Skin epidermis (tissue), 12 donors: Measurements from ENCODE around the gene DCLK1.
"Not testable (repeated sequence)": the region's sequence is repeated elsewhere in the genome, so short reads cannot be mapped to it uniquely, and the experiment has no call there.

ENCODE experiments used
- H3K27ac ChIP-seq, 21 experiments: fragments of 200-600 bp; sonication (generic) in 11 of 21; one replicate each; pipeline ENCODE4 v1.5.0; 2020; ENCODE audit warnings: mild to moderate bottlenecking in 3 of 21, inconsistent platforms in 2 of 21, moderate library complexity in 2 of 21
- H3K4me3 ChIP-seq, 7 experiments: fragments of 200-600 bp; sonication (generic) in 2 of 7; one replicate each; pipeline ENCODE4 v1.5.0; 2020; ENCODE audit warnings: inconsistent platforms in 2 of 7, mild to moderate bottlenecking in 2 of 7, moderate library complexity in 1 of 7

Gene DCLK1

DNA sequence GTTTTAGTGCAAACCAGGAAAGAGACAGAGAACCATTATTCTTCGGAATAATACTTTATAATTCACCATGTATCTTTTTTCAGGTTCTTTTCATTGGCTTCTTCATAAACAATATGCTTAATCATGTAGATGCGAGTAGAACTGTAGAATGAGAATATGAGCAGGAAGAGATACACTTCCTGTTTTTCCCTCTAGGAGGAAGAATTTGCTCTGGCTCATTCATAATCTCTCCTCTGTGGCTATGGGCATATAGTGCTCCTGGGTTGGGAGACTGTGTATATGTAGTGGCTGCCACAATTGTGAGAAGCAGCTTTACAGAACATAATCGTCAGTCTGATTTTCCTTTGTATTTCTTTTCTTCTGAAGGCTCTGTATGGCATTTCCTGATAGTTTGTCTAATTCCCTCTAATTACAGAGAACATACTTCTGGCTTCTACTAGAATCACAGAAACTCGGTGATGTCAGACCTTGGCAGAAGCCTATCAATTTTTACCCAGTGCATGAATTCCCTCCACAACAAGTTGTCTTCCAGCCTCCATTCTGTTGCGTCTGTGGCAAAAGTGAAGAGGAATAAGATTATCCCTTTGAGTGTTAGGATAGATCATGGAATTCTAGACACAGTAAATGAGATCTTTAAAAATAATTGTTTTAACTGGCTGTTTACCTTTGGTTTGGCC lies 2.9 kb upstream of the DCLK1 start:
- no peak overlapping the region for H3K27ac ChIP-seq
- no peak overlapping the region for H3K4me3 ChIP-seq

DNA sequence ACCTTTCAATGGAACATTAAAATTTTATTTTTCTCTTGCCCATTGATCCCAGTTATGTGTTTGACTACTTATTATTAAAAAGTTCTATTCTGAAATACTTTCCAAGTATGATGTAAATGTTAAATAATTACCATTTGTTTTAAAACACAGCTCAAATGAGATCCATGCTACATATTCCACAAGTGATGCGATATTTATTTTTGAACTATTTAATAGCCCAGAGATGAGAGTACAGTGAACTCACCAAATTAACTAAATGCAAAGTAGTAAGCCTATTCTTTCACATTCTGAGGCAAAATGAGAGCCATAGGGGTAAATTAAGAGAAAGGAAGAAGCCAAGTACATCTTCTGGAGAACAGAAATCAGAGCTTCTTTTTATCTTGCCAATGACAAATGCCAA lies 1.2 kb upstream of the DCLK1 start:
- no peak overlapping the region for H3K4me3 ChIP-seq
- peak overlapping the region in 2 of 21 experiments; percentile 17 to 28 for H3K27ac ChIP-seq

DNA sequence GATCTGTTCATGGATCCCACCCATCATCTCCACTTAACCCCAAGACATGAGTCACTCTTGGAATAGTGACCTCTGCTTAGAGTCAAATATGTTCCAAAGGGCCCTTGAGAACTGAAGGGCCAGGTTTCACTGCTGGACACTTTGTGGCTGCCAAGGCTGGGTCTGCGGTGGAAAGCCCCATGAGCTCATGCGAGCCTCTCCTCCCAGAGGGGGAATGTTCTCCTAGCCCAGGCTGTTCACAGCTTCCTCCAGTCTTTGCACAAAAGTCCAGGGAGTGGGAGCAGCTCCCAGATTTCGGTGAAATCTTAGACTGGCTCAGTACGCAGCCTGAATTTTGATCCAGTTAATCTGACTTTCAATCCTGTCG lies 732 bp upstream of the DCLK1 start:
- Histone ChIP-seq H3K27ac (peak overlapping the region in 11 of 21 experiments; percentile 10 to 72 (median 42)), H3K4me3 (peak overlapping the region in 2 of 7 experiments; percentile 40 to 50)

DNA sequence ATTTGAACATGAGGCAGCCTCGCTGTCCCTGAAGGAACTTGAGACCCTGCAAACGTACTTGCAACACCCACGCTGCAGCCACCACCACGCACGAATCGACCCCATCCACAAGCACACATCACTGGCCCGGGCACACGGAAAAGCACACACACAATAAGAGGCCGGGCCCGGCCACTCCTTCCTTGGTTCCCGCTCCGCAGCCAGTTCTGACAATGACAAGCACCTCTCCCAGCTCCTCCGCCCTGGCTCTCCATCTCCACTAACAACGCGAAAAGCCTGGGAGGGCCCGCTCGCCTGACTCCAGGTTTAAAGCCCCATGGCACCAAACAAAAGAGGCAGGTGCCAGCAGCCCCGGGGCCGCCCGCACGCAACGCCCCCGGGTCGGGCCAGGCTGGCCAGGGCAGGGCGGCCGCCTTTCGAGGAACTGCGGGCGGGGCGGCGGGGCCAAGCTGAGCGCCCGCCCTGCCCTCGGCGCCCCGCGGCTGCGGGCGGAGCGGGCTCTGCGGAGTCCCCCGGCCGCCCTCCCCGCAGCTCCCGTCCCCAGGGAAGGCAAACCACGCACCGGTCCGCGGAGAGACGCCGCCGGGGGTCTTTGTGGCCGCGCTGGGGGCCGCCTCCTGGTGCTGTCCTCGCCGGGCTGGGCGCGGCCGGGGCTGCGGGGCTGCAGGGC lies 495 bp downstream of the DCLK1 start:
- peak overlapping the region; percentile 31 to 50 (median 40) for H3K4me3 ChIP-seq
- H3K27ac ChIP-seq: peak overlapping the region in 9 of 21 experiments; percentile 10 to 76 (median 54)

DNA sequence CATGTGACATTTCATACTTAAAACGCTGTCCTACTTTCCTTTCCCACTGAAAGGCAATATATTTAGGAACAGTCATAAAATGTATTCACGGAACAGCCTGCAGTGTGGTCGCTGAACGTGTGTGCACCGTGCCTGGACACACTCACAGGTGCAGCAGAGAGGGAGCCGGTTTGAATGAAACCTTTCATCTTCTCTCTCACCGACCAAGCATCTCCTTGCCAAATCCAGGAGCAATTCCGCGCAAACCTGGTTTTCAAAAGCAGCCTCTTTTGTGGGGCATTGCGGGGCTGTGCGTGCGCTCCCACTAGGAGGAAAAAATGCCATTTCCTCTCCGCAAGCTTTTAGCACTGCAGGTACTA lies 1.0 kb downstream of the DCLK1 start:
- no peak overlapping the region for H3K27ac ChIP-seq
- H3K4me3 ChIP-seq: peak overlapping the region; percentile 31 to 50 (median 40)

DNA sequence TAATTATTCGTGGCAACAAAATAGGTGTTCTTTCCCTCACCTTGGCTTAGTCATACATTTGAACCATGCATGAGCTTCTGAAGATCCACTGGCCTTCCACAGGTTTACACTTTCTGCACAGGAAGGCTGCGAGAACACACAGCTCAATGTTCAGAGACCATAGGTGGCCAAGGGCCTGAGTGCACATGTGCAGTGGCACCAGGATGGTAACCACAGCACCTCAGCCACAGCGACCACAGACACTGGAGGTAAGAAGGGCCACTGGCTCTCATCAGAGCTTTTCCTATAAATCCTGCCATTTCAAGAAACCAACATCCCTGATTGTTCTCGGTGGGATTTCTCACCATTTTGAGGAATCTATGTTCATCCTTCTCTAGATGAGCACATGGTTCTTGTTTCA lies 1.6 kb downstream of the DCLK1 start:
- H3K27ac ChIP-seq: no peak overlapping the region

DNA sequence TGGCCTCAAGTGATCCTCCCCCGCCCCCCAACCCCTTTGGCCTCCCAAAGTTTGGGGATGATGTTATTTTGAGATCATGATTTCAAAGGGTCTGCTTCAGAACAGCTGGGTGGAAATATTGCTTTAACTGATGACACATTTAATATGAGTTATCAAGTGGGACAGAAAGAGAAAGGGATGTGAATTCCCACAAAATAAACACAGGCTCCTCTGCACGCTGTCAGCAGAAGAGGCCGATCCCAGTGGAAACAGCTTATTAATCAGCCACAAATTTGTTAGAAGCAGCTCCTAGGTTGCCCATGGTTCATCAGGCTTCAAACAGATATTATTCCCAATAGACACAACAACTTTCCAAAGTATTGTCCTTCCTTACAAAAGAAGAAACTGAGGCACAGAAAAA lies 4.7 kb downstream of the DCLK1 start:
- no peak overlapping the region for H3K27ac ChIP-seq
- no peak overlapping the region for H3K4me3 ChIP-seq

More for the DNA sequence above, 1.6 kb downstream of the DCLK1 start:
- H3K4me3 ChIP-seq: peak overlapping the region in 2 of 7 experiments; percentile 46 to 50

DNA sequence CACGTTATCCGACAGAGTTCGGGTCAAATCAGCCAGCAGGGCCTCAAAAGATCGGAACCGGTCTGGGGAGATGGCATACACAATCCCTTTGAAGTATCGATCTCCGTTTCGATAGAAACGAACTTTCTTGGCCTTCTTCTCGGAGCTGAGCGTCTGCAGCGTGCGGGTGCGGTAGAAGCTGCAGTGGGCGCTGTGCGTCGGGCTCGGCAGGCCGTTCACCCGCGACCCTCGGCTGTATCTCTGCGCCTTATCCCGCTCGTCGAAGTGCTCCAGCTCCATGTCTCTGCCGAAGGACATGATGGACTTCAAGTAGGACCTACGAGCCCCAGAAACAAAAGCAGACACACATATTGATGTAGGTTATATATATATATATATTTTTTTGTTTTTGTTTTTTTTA lies 5.3 kb downstream of the DCLK1 start:
- no peak overlapping the region for H3K27ac ChIP-seq
- H3K4me3 ChIP-seq: no peak overlapping the region

DNA sequence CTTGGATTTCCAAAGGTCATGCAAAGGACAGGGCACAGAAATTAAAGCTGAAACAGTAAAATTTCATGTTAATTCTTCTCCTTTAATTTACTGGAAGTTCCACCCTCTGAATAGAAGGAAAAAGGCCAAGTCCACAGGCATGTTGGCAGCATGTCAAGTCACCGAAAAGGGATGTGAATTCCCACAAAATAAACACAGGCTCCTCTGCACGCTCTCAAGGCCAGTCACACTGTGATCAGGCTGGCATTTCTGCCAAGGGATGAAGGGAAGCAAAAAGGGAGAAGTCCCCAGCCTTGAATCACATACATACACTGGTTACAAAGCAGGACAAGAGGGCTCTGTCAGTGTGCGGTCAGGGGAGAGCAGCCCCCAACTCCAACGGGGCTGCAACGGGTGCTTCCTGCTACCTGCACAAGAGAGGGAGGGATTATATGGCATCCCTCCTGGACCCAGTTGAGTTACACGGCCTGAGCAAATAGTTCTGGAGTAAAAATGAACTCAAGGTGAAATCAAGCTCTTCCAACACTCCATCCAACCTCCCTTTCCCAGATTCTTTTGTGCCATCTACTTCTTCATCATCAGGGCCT lies 6.9 kb downstream of the DCLK1 start:
- H3K27ac ChIP-seq: no peak overlapping the region
- no peak overlapping the region for H3K4me3 ChIP-seq

DNA sequence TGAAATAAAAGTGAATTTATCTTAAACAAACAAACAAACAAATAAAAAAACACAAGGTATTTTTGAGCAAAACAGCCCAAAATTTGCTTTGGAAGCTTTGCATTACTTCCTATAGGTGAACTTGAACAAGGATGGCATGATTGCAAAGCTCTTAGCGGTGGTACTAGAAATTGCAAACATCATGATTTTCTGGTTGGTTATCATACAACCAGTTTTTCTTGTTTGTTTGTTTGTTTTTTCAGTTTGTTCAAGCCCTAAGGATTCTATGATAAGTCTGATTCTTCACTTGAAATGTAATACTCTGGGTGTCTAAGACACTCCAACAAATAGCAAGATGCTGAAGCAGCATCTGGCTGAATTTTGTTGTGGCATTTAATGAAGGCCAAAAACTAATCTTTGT lies 15.9 kb downstream of the DCLK1 start:
- H3K27ac ChIP-seq: no peak overlapping the region
- no peak overlapping the region for H3K4me3 ChIP-seq

DNA sequence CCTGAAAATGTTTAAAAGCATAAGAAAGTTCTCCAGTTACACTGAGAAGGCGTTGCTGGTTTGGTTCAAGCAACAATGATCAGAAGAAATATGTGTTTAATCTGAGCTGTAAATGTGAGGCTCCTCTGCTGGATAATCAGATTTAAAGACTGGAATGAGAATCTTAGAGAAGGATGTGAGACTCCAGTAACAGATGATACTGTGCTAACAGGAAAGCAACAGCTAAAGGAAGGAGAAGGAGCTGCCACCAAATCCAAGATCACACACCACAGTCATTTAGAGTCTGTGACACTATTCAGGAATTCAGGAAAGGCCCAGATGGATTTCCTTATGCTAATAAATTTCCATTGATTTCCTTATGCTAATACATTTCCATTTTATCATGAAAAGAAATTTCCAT lies 16.9 kb downstream of the DCLK1 start:
- Histone ChIP-seq H3K4me3 (no peak overlapping the region), H3K27ac (no peak overlapping the region)

DNA sequence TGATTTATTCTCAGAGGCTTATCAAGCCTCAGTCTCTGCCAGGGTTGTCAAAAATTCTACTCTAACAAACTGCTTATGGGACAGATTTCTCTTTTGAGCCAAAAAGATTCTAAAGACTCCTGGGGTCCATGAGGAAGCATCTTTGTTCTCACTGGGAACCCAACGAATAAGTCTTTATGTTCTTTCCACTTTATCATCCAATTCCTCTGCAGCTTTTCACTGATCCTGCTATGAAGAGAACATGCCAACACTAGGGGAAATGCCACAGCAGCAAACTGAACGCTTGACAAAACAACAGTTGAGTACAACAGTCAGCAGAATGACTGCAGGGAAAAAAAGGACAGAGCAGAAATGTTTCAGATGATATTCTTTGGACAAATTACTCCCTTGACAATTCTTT lies 22.2 kb downstream of the DCLK1 start:
- Histone ChIP-seq H3K4me3 (no peak overlapping the region), H3K27ac (no peak overlapping the region)

DNA sequence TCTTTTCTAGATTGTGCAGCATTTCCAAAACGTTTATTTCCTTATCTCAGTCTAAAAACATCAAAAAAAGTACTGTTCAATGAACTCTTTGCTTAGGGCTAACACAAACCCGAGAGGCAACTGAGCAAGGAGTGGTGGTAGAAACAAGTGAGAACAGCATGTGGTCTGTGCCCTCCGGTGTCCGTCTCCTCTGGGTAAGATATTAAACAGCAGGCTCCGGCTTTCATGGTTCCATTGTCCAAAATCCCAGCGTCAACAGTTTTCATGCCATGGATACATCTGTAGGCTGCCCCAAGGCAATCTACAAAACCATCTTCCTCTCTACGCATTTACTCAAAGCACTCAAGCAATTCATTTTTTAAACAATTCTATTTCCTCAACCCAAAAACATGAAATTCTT lies 22.8 kb downstream of the DCLK1 start:
- H3K4me3 ChIP-seq: no peak overlapping the region
- H3K27ac ChIP-seq: no peak overlapping the region

DNA sequence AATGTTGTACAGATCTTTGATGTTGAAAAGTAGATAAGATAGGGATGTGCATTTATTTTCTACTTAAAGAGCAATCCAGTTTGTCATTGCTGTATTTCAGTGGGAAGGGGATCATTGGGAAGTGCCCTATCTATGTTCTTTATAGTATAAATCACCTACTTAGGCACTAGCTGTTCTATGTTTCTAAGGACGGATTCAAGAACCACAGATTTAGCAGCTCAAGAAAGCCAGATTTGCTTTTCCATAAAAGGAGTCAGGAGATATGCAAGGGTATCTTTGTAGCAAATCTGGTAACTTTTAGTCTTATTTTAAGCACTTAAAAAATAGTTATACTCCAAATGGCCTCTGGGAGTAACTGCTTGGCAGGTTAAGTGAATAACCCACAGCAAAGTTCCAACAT lies 23.7 kb downstream of the DCLK1 start:
- H3K4me3 ChIP-seq: no peak overlapping the region
- H3K27ac ChIP-seq: no peak overlapping the region

DNA sequence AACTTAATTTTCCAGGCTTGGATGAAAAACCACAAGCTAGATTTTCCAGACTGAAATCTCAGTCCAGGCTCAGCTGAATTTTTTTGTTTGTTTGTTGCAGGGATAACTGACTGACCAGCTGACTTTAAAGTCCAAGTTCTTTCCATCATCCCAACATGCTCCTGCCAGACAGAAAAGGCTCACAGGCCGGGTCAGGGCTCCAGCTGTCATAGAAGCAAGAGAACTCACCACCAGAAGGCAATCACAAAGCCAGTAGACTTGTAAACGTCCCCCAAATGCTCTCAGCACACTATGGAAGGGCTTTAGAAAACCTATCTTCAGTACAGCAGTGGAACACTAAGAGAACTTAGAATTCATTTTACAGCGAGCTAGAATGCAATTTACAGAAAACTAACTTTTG lies 25.5 kb downstream of the DCLK1 start:
- no peak overlapping the region for H3K4me3 ChIP-seq
- no peak overlapping the region for H3K27ac ChIP-seq

DNA sequence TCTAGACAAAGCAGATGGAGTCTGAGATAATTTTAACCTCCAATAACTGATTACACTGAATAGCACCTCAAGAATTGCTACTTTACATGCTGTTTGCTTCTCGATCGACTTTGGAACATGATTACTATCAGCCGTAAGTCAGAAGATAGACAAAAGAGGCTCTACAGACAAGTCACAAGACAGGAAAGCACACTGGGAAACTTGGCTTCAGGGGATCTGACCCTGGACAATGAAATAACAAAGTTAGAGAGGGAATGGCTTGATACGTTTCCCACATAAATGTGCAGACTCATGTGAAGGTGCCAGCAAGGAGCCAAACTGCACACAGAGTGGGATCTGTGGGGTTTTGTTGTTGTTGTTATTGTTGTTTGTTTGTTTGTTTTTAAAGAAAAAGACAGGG lies 28.5 kb downstream of the DCLK1 start:
- H3K4me3 ChIP-seq: no peak overlapping the region
- H3K27ac ChIP-seq: no peak overlapping the region

DNA sequence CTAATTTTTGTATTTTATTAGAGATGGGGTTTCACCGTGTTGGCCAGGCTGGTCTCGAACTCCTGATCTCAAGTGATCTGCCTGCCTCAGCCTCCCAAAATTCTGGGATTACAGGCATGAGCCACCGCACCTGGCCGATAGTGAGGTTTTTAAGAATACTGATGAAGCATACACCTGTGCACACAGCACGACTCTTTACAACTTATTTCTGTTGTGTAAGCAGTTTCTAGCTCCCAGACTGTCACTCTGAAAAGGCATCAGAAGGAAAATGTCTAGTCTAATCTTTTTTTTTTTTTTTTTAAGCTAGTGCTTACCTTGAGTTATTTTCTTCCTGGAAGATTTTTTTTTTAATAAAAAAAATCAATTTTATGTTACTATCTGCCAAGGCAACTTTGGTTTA lies 29.3 kb downstream of the DCLK1 start:
- not testable (repeated sequence) for H3K27ac ChIP-seq

DNA sequence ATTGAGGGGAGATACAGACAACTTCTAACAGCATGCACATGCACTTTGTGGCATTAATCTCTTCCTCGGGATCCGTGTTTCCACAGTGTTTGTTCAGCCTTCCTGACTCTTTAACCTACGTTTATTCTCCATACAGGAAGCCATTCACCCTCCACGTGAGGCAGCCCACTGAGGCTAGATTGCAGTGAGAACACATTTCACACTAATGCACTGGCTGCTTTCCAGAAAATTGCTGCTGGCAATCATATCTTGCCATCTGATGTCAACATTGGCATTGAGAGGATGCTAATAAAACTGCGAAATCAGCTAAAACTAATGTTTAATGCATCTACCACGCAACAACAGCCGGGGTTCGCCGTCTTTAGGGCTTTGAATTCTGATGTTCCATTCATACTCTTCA lies 30.0 kb downstream of the DCLK1 start:
- Histone ChIP-seq H3K4me3 (no peak overlapping the region), H3K27ac (no peak overlapping the region)

More for the DNA sequence above, 29.3 kb downstream of the DCLK1 start:
- not testable (repeated sequence) for H3K4me3 ChIP-seq

DNA sequence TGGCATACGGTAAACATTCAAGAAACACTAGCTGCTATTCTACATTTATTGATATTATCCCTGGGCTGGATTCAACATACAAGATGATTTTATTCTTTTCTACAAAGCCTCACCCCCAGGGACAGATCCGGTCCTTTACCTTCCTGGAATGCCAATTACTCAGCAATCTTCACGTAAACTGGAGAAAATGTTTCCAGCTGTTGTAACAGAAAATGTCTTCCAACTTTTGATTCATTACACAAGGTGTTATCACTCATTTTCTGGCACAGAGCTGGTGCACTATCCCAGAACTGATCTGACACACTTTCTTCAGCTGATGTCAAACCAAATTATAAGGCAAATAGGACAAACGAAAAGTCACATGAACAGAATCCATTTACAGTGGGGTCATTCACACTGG lies 33.1 kb downstream of the DCLK1 start:
- Histone ChIP-seq H3K4me3 (no peak overlapping the region), H3K27ac (no peak overlapping the region)

DNA sequence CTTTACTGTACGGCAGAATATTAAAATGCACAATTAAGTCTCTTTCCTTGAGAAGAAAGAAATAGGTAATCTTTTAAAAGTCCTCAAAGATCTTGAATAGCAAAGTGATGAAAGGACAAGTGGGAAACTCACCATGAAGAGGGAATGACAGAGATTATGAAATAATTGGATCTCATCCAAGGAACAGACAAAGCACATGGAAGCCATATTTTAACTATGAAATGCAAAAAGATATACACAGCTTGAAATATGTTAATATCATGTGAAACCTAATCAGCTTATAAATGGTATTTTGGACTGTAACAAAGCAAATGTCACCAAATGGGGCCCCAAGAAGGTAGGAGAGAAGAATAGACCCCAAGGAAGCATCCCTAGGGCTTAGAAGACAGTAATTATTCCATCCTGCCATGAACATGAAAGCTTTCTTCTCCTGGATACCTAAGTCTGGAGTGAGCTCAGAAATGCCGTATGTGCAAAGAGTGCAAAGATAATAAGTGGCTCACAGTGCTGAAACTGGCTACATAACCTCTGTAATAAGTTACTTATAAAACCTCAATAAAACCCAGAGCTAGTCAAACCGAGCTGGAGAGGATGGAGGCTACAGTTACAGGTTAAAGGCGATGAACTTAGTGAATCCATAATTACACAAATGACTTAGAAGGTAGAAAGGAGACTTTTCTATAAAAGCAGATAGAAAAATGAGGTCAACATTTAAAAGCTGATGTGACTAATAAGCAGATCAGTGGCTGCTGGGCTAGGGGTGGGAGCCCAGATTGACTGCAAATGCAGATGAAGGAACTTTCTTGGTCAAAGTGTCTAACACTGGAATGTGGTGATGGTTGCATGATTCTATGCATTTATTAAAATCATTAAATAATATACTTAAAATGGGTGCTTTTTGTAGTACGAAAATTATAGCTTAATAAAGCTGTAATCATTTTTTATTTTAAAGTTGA lies 34.4 kb downstream of the DCLK1 start:
- Histone ChIP-seq H3K4me3 (no peak overlapping the region), H3K27ac (peak overlapping the region in 1 of 21 experiments; percentile 9)
